B cell (primary cell): ENCODE data around the gene CASKIN1. TPM values are rescaled to one million over a fixed set of nuclear protein-coding genes. Genes with fewer than 3 reads are reported as not detected.

Source experiments
- ATAC-seq: fragments of 200-7000 bp; cut with Tn5 transposase; one replicate; pipeline ENCODE4 v1.10.0; 2021; ENCODE audit warnings: low read depth, mild to moderate bottlenecking, moderate number of reproducible peaks, moderate library complexity
- CTCF ChIA-PET: fragments of 350-600 bp; sonication (Branson Sonifier 250); formaldehyde crosslinking; loops from one replicate; lab custom pipeline; 2021; ENCODE audit warnings: antibody characterized with exemption, inconsistent platforms; lab: Charles Lee
- POLR2A ChIA-PET: fragments of 350-600 bp; sonication (Branson Sonifier 250); formaldehyde crosslinking; loops from one replicate; lab custom pipeline; 2021; ENCODE audit warnings: antibody characterized with exemption; lab: Charles Lee
- DNase-seq: peaks from one replicate; pipeline ENCODE4 v3.0.0; 2013
- H2AFZ ChIP-seq: 2 replicates; pipeline ENCODE4 v1.6.1; 2012; ENCODE audit warnings: mild to moderate bottlenecking, low read depth, low read length; ENCODE audit not compliant: insufficient read depth, poor library complexity, severe bottlenecking
- H3K27ac ChIP-seq, 2 donors: 1 replicate in 1 of 2; 2 replicates in 1 of 2; pipeline ENCODE4 v1.5.1; 2012 to 2013; ENCODE audit warnings: low read length in 2 of 2, mild to moderate bottlenecking in 2 of 2, moderate library complexity in 1 of 2
- H3K27me3 ChIP-seq, 4 experiments: fragments of 200-600 bp in 1 of 4; sonication (generic) in 1 of 4; replicated peaks in 1 of 4; 1 replicate in 2 of 4; 2 replicates in 2 of 4; pipeline versions ENCODE4 v1.6.1 to v1.7.0; 2013 to 2016; ENCODE audit warnings: low read length in 3 of 4, mild to moderate bottlenecking in 2 of 4, mixed read lengths in 1 of 4, moderate library complexity in 1 of 4; ENCODE audit not compliant: insufficient read depth in 4 of 4, control insufficient read depth in 3 of 4; ENCODE audit errors: control extremely low read depth in 1 of 4
- H3K36me3 ChIP-seq, 2 experiments: replicated peaks in 1 of 2; 1 replicate in 1 of 2; 2 replicates in 1 of 2; pipeline versions ENCODE4 v1.6.1 to v1.7.1; 2013; ENCODE audit warnings: low read length in 1 of 2; ENCODE audit not compliant: insufficient read depth in 2 of 2, control insufficient read depth in 1 of 2; ENCODE audit errors: control extremely low read depth in 1 of 2, extremely low read depth in 1 of 2
- H3K4me1 ChIP-seq, 2 donors: fragments of 200-600 bp in 1 of 2; sonication (generic) in 1 of 2; 1 replicate in 1 of 2; 2 replicates in 1 of 2; pipeline versions ENCODE4 v1.5.1 to v1.6.1; 2013 to 2017; ENCODE audit warnings: low read length in 2 of 2; ENCODE audit not compliant: control insufficient read depth in 2 of 2, insufficient read depth in 2 of 2
- H3K4me2 ChIP-seq: replicated peaks from 2 replicates; pipeline ENCODE3; 2012; ENCODE audit warnings: mild to moderate bottlenecking, low read depth, low read length; ENCODE audit not compliant: poor library complexity, severe bottlenecking
- H3K4me3 ChIP-seq, 5 experiments: fragments of 200-600 bp in 1 of 5; sonication (generic) in 1 of 5; 1 replicate in 3 of 5; 2 replicates in 2 of 5; pipeline versions ENCODE4 v1.5.1 to v1.7.0; 2011 to 2016; ENCODE audit warnings: low read length in 4 of 5, mild to moderate bottlenecking in 4 of 5, low read depth in 2 of 5, control low read depth in 1 of 5, moderate library complexity in 1 of 5; ENCODE audit not compliant: insufficient read depth in 1 of 5; ENCODE audit errors: control extremely low read depth in 1 of 5, extremely low read depth in 1 of 5
- H3K79me2 ChIP-seq: fragments of 200-600 bp; sonication (generic); one replicate; pipeline ENCODE4 v1.6.0; 2016; ENCODE audit warnings: low read length; ENCODE audit not compliant: control insufficient read depth, insufficient read depth
- H3K9ac ChIP-seq: fragments of 200-600 bp; sonication (generic); 2 replicates; pipeline ENCODE4 v1.6.1; 2017; ENCODE audit warnings: mild to moderate bottlenecking, low read length, moderate library complexity
- H3K9me3 ChIP-seq, 3 donors: one replicate each; pipeline versions ENCODE4 v1.6.1 to v1.7.1; 2013; ENCODE audit warnings: low read length in 2 of 3; ENCODE audit not compliant: control insufficient read depth in 2 of 3, insufficient read depth in 1 of 3; ENCODE audit errors: control extremely low read depth in 1 of 3
- H4K20me1 ChIP-seq: 2 replicates; pipeline ENCODE4 v1.6.0; 2012; ENCODE audit warnings: mild to moderate bottlenecking, low read length; ENCODE audit not compliant: insufficient read depth, control insufficient read depth, poor library complexity, severe bottlenecking
- H3K27ac Mint-ChIP-seq: one replicate; pipeline ENCODE4 v1.8.0; 2021; ENCODE audit warnings: mixed read lengths
- H3K27me3 Mint-ChIP-seq: one replicate; pipeline ENCODE4 v1.8.0; 2021; ENCODE audit warnings: mixed read lengths
- H3K4me1 Mint-ChIP-seq: one replicate; pipeline ENCODE4 v1.8.0; 2021; ENCODE audit warnings: mixed read lengths
- H3K4me3 Mint-ChIP-seq: one replicate; pipeline ENCODE4 v1.8.0; 2021; ENCODE audit warnings: mixed read lengths
- H3K9me3 Mint-ChIP-seq: one replicate; pipeline ENCODE4 v1.8.0; 2022; ENCODE audit warnings: mixed read lengths; ENCODE audit not compliant: insufficient read depth
- CTCF ChIP-seq: fragments of 200-600 bp; IDR thresholded peaks from one replicate; pipeline ENCODE4 v1.8.0; 2022; ENCODE audit warnings: antibody characterized with exemption, mild to moderate bottlenecking
- EZH2 ChIP-seq: IDR thresholded peaks from 2 replicates; pipeline ENCODE4 v1.6.1; 2012; ENCODE audit warnings: borderline replicate concordance, low read depth, mild to moderate bottlenecking, moderate library complexity, low read length; ENCODE audit not compliant: insufficient read depth, poor library complexity, severe bottlenecking
- WGBS: methylation state at CpG from one replicate; pipeline ENCODE4 v1.1.5; 2013; ENCODE audit warnings: missing lambda C conversion rate; ENCODE audit not compliant: insufficient coverage; 5-methylcytosine and 5-hydroxymethylcytosine counted together
- intact Hi-C: fragments of 100-400 bp; cut with micrococcal nuclease; formaldehyde crosslinking; loops from one replicate; pipeline ENCODE4 v1.10.0; 2022
- polyA plus RNA-seq: library from polyadenylated mRNA; depleted of rRNA; stranded (reverse); fragments of >200 nt; gene quantifications from 2 replicates; pipeline ENCODE4 v1.2.3, GENCODE V29; 2012
- total RNA-seq, 2 donors: library from RNA; stranded (reverse); fragments of 120-200 nt in 1 of 2; gene quantifications; 1 replicate in 1 of 2; 2 replicates in 1 of 2; pipeline versions ENCODE4 v1.2.3 to v1.2.4, GENCODE V29; 2013 to 2022

The CASKIN1 gene
- total and polyA plus RNA-seq, 2 donors (not counting 1 experiment from before 2014, with no cell fraction given): 0.01 TPM; not detected in 1

DNA sequence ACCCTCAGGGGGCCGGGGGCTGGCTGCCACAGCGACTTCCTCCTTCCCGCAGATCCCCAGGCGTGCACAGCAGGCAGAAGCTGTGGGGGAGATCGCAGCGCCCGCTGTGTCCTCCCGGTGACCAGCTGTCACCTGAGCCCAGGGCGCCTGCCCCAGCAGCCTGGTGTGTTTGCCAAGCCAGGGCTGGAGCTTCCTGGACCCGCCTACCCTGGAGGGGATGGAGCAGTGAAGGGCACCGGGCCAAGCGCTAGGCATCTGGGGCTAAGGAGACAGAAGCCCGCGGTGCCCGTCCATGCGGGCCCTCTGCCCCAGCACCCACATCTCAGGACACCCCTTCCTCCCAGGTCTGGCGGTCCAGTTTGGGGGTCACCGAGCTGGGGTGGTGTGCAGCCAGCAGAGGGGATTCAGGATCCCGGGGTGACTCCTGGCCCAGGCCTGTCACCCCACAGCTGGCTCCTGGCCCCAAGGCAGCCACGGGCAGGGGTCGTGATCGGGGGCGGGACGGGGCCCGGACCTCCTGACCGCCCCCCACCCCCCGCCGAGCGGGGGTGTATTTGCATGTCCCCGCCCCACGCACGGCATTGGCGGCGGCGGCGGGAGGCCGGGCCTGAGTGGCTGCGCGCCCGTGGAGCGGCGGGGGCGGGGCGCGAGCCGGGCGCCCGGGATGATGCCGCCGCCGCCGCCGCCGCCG is 48.3 kb downstream of the CASKIN1 start, which contains the start of gene RAB26:
TSS of gene RAB26 (plus strand) at position 645 of the 691 bp plus-strand sequence. CDS start 159 bp downstream, outside the sequence.
- no peaks in the 10 kb centered on the region for H3K9me3 Mint-ChIP-seq
- Histone ChIP-seq H3K79me2 (peaks cover 22% of the 10 kb centered on the region), H3K4me1 (peaks cover 37 to 52% of the 10 kb centered on the region in 2 donors), H3K9me3 (no peaks in the 10 kb centered on the region), H2AFZ (peak within 1 kb of the TSS; percentile 72), H3K27me3 (peaks cover 0 to 4% (median 0%) of the 10 kb centered on the region in 4 experiments), H4K20me1 (peaks cover 45% of the 10 kb centered on the region), H3K27ac (no peak within 1 kb of the TSS), H3K4me2 (peak within 1 kb of the TSS; percentile 93), H3K9ac (peak within 1 kb of the TSS; percentile 63), H3K36me3 (peaks cover 0 to 10% of the 10 kb centered on the region in 2 experiments), H3K4me3 (peak within 1 kb of the TSS in 4 of 5 experiments; percentile 47 to 67 (median 56))
- no peak for TF ChIP-seq EZH2
- TF ChIP-seq CTCF: no peak
- ATAC-seq: peak; percentile 88
- DNase-seq: peak; percentile 74
- intact Hi-C loops: loop anchor here (10.0 kb wide), 1 partner anchor 283 kb away; no protein-coding TSS in a partner anchor
- ChIA-PET CTCF (interaction anchor here (1.6 to 2.1 kb wide), 4 partner anchors 7 to 144 kb away, joined by 6 to 7 read pairs (median 6); partner anchors contain the start of gene TRAF7), POLR2A (interaction anchor here (0.6 to 1.3 kb wide), 3 partner anchors 9 to 805 kb away, joined by 4 to 5 read pairs (median 5); partner anchors contain the start of gene NPW)
- no peak within 1 kb of the TSS for H3K27ac Mint-ChIP-seq
- peak within 1 kb of the TSS; percentile 54 for H3K4me3 Mint-ChIP-seq
- peaks cover 28% of the 10 kb centered on the region for H3K4me1 Mint-ChIP-seq
- H3K27me3 Mint-ChIP-seq: no peaks in the 10 kb centered on the region
- WGBS: under 1% methylated on average over 55 of the region's 55 CpGs
